ENCODE data around the gene SLC16A9. TPM values are rescaled to one million over a fixed set of nuclear protein-coding genes. Genes with fewer than 3 reads are reported as not detected.
"Not testable (repeated sequence)": the region's sequence is repeated elsewhere in the genome, so short reads cannot be mapped to it uniquely, and the experiment has no call there.

Gene SLC16A9
- total RNA-seq, 1 donor, result 1.5 TPM

DNA sequence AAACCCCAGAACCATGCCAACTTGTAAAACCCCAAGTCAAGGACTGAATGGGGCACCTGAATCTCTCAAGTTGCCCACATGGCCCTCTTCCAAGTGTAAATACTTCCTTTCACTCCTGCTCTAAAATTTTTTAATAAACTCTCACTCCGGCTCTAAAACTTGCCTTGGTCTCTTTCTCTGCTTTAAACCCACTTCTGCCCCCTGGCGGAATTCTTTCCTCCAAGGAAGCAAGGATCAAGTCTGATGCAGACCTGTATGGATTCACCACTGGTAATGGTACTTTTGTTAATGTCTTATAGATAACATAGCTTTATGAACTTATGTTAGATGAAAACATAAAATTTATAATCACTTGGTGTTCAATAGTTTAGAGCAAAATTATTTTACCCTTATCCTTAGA is 33.8 kb downstream of the SLC16A9 start:
- no peak for DNase-seq (ENCODE audit: low read depth)
- TF ChIP-seq, protein P1, sequence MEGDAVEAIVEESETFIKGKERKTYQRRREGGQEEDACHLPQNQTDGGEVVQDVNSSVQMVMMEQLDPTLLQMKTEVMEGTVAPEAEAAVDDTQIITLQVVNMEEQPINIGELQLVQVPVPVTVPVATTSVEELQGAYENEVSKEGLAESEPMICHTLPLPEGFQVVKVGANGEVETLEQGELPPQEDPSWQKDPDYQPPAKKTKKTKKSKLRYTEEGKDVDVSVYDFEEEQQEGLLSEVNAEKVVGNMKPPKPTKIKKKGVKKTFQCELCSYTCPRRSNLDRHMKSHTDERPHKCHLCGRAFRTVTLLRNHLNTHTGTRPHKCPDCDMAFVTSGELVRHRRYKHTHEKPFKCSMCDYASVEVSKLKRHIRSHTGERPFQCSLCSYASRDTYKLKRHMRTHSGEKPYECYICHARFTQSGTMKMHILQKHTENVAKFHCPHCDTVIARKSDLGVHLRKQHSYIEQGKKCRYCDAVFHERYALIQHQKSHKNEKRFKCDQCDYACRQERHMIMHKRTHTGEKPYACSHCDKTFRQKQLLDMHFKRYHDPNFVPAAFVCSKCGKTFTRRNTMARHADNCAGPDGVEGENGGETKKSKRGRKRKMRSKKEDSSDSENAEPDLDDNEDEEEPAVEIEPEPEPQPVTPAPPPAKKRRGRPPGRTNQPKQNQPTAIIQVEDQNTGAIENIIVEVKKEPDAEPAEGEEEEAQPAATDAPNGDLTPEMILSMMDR (IDR thresholded peaks at IDR 0.05; ENCODE audit: insufficient read depth, low read length), result peak; percentile 12
- H3K4me3 ChIP-seq (ENCODE audit: low read depth, low read length), result no peak overlapping the region

DNA sequence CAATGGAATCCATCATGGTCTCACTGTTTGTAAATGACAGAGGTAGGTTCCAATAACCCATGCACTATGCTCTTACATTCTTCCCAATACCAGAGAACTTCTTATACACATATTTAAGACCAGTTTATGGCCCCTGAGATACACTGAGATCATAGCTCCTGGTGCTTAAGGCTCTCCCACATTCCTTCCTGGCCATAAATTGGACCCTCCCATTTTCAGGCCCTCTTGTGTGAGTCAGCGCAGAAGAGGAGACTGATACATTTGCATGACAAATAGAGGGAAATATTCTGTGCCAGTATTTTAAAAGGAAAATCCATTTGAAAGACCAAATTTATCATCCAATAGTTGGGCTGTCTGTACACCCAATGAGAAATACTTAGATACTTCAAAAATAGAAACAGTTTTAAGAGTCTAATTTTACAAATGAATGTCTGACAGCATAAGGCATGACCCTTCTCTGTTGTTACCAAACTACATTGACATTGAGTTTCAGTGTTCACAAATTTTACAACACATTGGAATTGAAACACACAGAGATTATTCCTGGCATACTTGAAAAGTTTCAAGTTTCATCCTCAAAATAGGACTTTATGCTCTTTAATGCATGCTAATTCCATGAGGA is 35.3 kb downstream of the SLC16A9 start:
- DNase-seq (ENCODE audit: low read depth), result peak; percentile 62
- TF ChIP-seq, protein P1 (IDR thresholded peaks at IDR 0.05; ENCODE audit: insufficient read depth, low read length), result no peak
- no peak overlapping the region for H3K4me3 ChIP-seq (ENCODE audit: low read depth, low read length)

DNA sequence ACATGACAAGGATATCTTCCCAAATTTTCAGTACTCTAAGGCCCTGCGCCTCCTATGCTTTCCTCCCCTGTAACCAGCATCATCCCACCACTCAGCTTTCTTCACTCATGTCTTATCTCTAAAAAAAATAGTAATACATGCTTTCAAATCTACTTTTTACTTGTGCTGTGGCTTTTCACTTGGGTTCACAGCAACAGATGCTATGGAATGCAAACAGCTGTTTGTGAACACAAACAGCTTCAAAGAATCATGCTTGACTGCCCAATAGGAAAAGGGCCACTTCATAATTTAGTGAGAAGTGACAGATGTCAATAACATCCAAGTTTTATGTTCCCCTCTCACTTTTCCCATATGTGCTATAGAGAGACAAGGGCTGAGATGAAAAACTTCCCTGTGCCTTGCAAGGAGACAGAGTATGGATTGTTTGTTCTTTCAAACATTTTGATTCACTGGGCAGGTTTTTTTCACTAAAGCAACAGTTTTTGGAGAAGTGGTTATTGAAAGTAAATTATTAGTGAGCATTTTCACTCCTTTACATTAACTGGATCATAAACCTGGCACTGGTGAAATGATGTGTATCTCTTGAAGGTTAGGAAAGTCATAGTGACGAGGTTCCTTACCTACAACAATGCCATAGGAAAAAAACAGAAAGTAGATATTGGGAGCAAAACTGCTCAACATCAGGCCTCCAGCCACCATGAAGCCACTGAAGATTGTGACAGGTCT is 37.3 kb downstream of the SLC16A9 start:
- DNase-seq (ENCODE audit: low read depth), result no peak
- H3K4me3 ChIP-seq (ENCODE audit: low read depth, low read length), result no peak overlapping the region
- TF ChIP-seq, protein P1 (IDR thresholded peaks at IDR 0.05; ENCODE audit: insufficient read depth, low read length), result no peak

DNA sequence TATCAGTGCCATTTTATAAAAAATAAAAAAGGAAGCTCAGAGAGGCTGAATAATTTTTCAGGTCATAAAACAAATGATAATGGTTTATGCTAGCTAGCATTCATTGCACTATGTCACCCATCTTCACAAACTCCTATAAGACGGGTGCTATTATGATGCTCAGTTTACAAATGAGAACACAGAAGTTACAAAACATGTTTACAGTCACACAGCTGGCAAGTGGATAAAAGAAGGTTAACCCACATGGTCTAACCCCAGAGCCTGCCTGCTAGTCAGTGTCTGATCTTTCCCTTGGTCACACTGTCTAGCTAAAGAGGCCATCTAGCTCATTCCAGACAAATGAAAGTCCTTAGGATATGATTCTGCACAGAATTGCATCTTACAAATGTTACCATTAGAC is 39.4 kb downstream of the SLC16A9 start:
- H3K4me3 ChIP-seq (ENCODE audit: low read depth, low read length), result no peak overlapping the region
- TF ChIP-seq, protein P1 (IDR thresholded peaks at IDR 0.05; ENCODE audit: insufficient read depth, low read length), result no peak
- no peak for DNase-seq (ENCODE audit: low read depth)

DNA sequence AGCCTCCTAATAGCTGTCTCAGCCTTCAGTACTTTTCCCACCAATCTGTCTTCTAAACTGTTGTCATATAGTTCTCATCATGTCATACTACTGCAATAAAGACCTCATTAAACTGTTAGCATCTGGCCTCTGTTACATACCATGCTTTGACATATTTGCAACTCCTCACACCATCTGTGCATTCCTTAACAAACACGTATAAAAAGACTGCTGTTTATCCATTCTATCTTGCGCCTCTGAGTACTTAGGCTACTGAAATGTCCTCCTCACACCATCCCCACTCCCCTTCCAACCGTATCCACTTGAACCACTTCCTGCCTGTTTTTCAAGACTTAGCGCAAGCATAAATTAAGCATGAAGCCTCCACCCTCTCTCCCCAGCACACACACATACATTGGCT is 41.6 kb downstream of the SLC16A9 start:
- TF ChIP-seq, protein P1 (IDR thresholded peaks at IDR 0.05; ENCODE audit: insufficient read depth, low read length), result no peak
- no peak overlapping the region for H3K4me3 ChIP-seq (ENCODE audit: low read depth, low read length)
- no peak for DNase-seq (ENCODE audit: low read depth)

DNA sequence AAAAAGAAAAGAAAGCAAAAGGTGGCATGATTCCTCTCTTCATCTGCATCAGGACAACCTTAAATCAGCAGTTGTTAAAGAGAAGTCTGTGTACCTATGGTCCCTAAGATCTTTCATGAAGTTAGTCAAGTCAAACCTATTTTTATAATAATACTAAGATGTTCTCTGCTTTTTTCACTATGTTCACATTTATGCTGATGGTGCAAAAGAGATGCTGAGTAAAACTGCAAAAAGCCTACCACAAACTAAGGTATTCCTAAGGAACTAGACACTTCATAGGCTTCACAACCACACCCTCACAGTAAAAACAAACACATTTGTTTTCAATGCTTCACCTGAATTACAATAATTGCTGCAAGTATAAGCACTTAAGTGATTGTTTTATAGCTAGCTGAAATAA is 43.3 kb downstream of the SLC16A9 start:
- TF ChIP-seq, protein P1 (IDR thresholded peaks at IDR 0.05; ENCODE audit: insufficient read depth, low read length), result no peak
- DNase-seq (ENCODE audit: low read depth), result no peak
- no peak overlapping the region for H3K4me3 ChIP-seq (ENCODE audit: low read depth, low read length)

DNA sequence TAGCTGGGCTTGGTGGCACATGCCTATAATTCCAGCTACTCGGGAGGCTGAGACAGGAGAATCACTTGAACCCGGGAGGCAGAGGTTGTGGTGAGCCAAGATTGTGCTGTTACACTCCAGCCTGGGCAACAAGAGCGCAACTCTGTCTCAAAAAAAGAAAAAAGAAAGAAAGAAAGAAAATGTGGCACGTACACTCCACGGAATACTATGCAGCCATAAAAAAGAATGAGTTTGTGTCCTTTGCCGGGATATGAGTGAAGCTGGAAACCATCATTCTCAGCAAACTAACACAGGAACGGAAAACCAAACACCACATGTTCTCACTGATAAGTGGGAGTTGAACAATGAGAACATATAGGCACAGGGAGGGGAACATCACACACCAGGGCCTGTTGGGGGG is 46.4 kb downstream of the SLC16A9 start:
- H3K4me3 ChIP-seq (ENCODE audit: low read depth, low read length); DNase-seq (ENCODE audit: low read depth): not testable (repeated sequence)

Data from fibroblast of the aortic adventitia (primary cell).